Measurements from ENCODE around the gene ILDR1. TPM values are rescaled to one million over a fixed set of nuclear protein-coding genes. Genes with fewer than 3 reads are reported as not detected.

ILDR1 gene
- total and polyA plus RNA-seq, 4 donors: 3.3 to 8.9 (median 4.2) TPM

DNA sequence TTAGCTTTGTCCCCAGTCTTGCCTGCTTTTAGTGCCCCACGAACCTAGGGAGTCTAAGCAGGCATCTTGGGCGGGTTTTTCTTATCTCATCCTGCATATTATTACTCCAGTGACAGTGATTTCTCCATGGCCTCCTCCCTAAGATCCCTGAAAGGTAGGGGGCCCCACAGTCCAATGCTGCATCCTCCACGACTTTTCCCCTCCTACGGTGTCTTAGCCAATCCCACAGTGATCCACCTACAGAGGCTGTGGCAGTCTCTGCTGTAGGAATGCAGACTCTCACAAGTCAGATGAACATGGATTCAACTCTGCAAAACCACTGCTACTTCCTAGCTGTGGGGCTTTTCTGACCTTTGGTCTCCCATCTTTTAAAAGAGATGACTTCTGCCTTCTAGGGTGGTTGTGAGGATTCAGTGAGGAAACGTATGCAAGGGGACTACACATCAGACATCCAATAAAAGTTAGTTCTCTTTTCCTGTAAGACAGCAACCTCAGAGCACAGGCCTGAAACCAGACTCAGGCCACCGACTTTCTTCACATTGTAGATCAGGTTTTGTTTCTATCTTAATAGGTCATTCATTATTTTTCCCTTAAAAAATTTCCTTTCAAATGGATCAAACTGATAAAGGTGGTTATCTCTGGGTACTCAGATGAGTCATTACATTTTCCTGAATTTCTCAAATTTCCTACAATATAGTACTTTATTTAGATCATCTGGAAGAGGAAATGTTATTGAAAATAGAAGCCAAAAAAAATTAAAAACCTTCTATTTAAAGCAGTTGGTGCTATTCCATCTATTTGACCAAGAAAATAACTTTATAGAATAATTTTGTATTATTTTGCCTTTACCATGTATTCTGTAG lies 23.2 kb downstream of the ILDR1 start:
- no peaks in the 10 kb centered on the region for H3K9me3 ChIP-seq (ENCODE audit: control insufficient read depth in 4 of 4, insufficient read depth in 3 of 4, low read length in 3 of 4)
- no peak overlapping the region for H3K4me3 ChIP-seq
- TF ChIP-seq CTCF (IDR thresholded peaks at IDR 0.05; ENCODE audit: control extremely low read depth, extremely low read depth): no peak
- H3K9ac ChIP-seq (ENCODE audit: insufficient read depth in 1 of 2, low read length in 2 of 2): no peak overlapping the region
- ATAC-seq (ENCODE audit: insufficient read depth, low FRiP score): no peak
- peaks cover 0 to 3% (median 0%) of the 10 kb centered on the region in 4 donors for H3K36me3 ChIP-seq (ENCODE audit: control insufficient read depth in 4 of 4, insufficient read depth in 4 of 4, low read length in 4 of 4)
- no peak for DNase-seq
- no peak overlapping the region for H3K27ac ChIP-seq (ENCODE audit: low read depth in 1 of 2, low read length in 1 of 2)
- no peaks in the 10 kb centered on the region for H3K27me3 ChIP-seq (ENCODE audit: control insufficient read depth in 3 of 3, insufficient read depth in 3 of 3, low read length in 2 of 3)
- 49 to 65% methylated on average over 6 of the region's 6 CpGs for WGBS, 2 donors
- H3K4me1 ChIP-seq (ENCODE audit: control insufficient read depth in 5 of 5, insufficient read depth in 5 of 5, low read length in 5 of 5): peaks cover 0 to 4% (median 0%) of the 10 kb centered on the region in 5 donors

- Histone ChIP-seq H3K9ac (ENCODE audit: insufficient read depth in 1 of 2, low read length in 2 of 2) (no peak overlapping the region), H3K9me3 (ENCODE audit: control insufficient read depth in 4 of 4, insufficient read depth in 3 of 4, low read length in 3 of 4) (no peaks in the 10 kb centered on the region), H3K4me3 (no peak overlapping the region), H3K36me3 (ENCODE audit: control insufficient read depth in 4 of 4, insufficient read depth in 4 of 4, low read length in 4 of 4) (peaks cover 0 to 3% (median 0%) of the 10 kb centered on the region in 4 donors), H3K27me3 (ENCODE audit: control insufficient read depth in 3 of 3, insufficient read depth in 3 of 3, low read length in 2 of 3) (no peaks in the 10 kb centered on the region), H3K4me1 (ENCODE audit: control insufficient read depth in 5 of 5, insufficient read depth in 5 of 5, low read length in 5 of 5) (peaks cover 0 to 4% (median 0%) of the 10 kb centered on the region in 5 donors), H3K27ac (ENCODE audit: low read depth in 1 of 2, low read length in 1 of 2) (no peak overlapping the region)
- DNase-seq (peak in 2 of 3 donors; percentile 9 to 31), ATAC-seq (ENCODE audit: insufficient read depth, low FRiP score) (peak; percentile 17)
- no peak for TF ChIP-seq CTCF (IDR thresholded peaks at IDR 0.05; ENCODE audit: control extremely low read depth, extremely low read depth)
- 47 to 59% methylated on average over 4 of the region's 4 CpGs for WGBS, 2 donors
These were observed 23.9 kb downstream of the ILDR1 start for GRCh38 chr3:121998030-121998580.

DNA sequence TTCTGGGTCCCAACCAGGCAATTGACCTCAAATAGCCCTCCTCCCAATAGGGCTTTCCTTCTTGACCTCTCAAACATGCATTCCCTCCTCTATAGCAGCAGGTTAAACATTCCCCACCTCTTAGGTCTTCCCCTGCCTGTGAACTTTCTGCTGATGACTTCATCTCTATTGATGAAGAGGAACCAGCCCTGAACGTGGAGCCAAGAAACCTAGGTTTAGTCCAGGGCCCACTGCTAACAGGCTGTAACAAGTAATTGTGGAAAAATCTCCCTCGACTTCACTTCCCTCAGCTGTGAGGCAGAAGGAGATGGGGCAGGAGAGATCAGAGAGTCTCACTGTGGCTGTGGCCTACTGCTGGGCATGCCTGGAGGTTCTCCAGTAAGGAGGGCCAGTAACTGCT lies 24.7 kb downstream of the ILDR1 start:
- 60 to 68% methylated on average over 2 of the region's 2 CpGs for WGBS, 2 donors
- no peak overlapping the region for H3K4me3 ChIP-seq
- no peaks in the 10 kb centered on the region for H3K27me3 ChIP-seq (ENCODE audit: control insufficient read depth in 3 of 3, insufficient read depth in 3 of 3, low read length in 2 of 3)
- no peak overlapping the region for H3K9ac ChIP-seq (ENCODE audit: insufficient read depth in 1 of 2, low read length in 2 of 2)
- H3K36me3 ChIP-seq (ENCODE audit: control insufficient read depth in 4 of 4, insufficient read depth in 4 of 4, low read length in 4 of 4): peaks cover 0 to 3% (median 0%) of the 10 kb centered on the region in 4 donors
- TF ChIP-seq CTCF (IDR thresholded peaks at IDR 0.05; ENCODE audit: control extremely low read depth, extremely low read depth): no peak
- no peak overlapping the region for H3K27ac ChIP-seq (ENCODE audit: low read depth in 1 of 2, low read length in 1 of 2)
- no peak for DNase-seq
- H3K4me1 ChIP-seq (ENCODE audit: control insufficient read depth in 5 of 5, insufficient read depth in 5 of 5, low read length in 5 of 5): peaks cover 0 to 2% (median 0%) of the 10 kb centered on the region in 5 donors
- H3K9me3 ChIP-seq (ENCODE audit: control insufficient read depth in 4 of 4, insufficient read depth in 3 of 4, low read length in 3 of 4): no peaks in the 10 kb centered on the region
- no peak for ATAC-seq (ENCODE audit: insufficient read depth, low FRiP score)

Data from lung (tissue), 12 donors.